ENCODE data around the gene FZR1. TPM values are rescaled to one million over a fixed set of nuclear protein-coding genes. Genes with fewer than 3 reads are reported as not detected.

Gene FZR1
- total RNA-seq, 2 experiments from 2014 or later, result 40.8 to 50.7 TPM

DNA sequence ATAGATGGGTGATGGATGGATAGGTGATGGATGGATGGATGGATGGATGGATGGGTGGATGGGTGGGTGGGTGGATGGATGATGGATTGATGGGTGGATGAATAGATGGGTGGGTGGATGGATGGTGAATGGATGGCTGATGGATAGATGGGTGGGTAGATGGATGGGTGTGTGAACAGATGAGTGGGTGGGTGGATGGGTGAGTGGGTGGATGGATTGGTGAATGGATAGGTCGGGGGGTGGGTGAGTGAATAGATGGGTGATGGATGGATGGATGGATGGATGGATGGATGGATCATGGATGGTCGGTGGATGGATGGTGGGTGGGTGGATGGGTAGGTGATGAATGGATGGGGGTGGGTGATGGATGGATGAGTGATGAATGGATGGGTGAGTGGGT is 29.3 kb upstream of the FZR1 start:
- Mint-ChIP-seq H3K4me1 (peaks cover 9% of the 10 kb centered on the region), H3K36me3 (ENCODE audit: low read depth) (no peaks in the 10 kb centered on the region), H3K27me3 (no peaks in the 10 kb centered on the region), H3K4me3 (no peak overlapping the region), H3K9me3 (ENCODE audit: low read depth) (no peaks in the 10 kb centered on the region), H3K27ac (no peak overlapping the region)
- intact Hi-C loops (cut with DNase I, micrococcal nuclease), result no loop called here
- ChIA-PET POLR2A (no interaction called here), CTCF (no interaction called here)
- DNase-seq (no peak), ATAC-seq (no peak)

DNA sequence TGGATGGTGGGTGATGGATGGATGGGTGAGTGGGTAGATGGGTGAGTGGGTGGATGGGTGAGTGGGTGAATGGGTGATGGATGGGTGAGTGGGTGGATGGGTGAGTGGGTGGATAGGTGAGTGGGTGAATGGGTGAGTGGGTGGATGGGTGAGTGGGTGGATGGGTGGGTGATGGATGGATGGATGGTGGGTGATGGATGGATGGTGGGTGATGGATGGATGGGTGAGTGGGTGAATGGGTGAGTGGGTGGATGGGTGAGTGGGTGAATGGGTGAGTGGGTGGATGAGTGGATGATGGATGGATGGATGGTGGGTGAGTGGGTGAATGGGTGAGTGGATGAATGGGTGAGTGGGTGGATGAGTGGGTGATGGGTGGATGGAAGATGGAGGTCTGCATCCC is 28.6 kb upstream of the FZR1 start:
- POLR2A ChIA-PET, result no interaction called here
- intact Hi-C loops (cut with DNase I, micrococcal nuclease), result no loop called here
- Mint-ChIP-seq H3K36me3 (ENCODE audit: low read depth) (no peaks in the 10 kb centered on the region), H3K27me3 (no peaks in the 10 kb centered on the region), H3K4me3 (no peak overlapping the region), H3K27ac (no peak overlapping the region), H3K4me1 (peaks cover 9% of the 10 kb centered on the region), H3K9me3 (ENCODE audit: low read depth) (no peaks in the 10 kb centered on the region)
- CTCF ChIA-PET, result no interaction called here
- ATAC-seq, result no peak
- no peak for DNase-seq

DNA sequence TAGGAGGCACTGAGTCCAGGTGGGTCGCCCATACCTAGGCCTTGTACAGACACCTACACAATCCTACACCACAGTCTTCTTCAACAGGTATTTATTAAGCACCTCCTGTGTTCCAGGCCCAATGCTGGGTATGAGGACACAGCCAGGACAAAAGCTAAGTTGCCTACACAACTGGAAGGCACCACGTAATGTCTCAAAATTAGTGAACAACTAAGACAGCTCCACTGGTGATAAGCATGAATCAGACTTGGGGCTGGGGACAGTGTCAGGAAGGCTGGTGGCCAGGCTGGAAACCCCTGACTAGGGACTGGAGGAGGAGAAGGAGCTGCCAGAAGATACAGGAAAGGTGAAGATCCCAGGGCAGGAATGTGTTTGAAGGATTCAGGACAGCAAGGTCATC is 28.2 kb upstream of the FZR1 start:
- POLR2A ChIA-PET, result no interaction called here
- no peak for ATAC-seq
- H3K27ac Mint-ChIP-seq, result no peak overlapping the region

DNA sequence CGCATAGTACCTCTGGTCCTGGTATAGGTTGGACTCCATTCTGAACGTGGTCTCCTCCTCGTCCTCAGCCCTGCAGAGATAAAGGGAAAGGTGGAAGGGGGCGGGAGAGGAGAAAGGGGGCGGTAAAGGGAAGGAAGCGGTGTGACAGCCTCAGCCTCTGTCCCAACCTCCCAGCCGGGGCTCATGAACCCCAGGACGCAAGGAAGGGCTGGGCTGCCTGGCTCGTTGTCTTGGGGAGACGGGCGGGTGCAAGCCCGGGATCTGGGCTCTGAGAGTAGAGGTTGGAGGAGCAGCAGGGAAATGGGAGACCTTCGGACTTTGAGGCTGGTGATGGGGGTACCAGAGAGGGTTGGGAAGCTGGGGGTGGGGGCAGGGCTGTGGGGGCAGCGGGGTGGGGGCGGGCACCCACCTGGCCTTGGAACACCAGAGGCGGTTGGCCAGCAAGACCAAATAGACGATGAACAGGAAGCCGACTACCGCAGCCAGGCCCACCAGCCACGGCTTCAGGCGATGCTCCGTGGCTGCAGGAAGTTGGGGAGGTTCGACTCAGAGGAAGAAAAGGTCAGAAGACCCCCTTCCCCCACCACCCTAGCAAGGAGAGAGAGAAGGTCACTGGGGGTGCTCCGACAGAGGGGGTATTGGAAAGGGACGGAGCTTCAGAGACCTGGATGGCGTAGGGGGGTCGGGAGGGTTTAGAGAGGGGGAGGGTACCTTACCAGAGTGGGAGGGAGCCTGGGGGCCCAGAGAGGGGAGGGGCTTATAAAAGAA is 27.5 kb upstream of the FZR1 start:
- ATAC-seq, result no peak
- no peak for DNase-seq
- H3K36me3 Mint-ChIP-seq (ENCODE audit: low read depth), result no peaks in the 10 kb centered on the region
- no peaks in the 10 kb centered on the region for H3K9me3 Mint-ChIP-seq (ENCODE audit: low read depth)
- peaks cover 9% of the 10 kb centered on the region for H3K4me1 Mint-ChIP-seq
- intact Hi-C loops (cut with DNase I, micrococcal nuclease), result loop anchor here in 1 of 2 experiments (1.0 kb wide), 2 partner anchors 193 to 202 kb away; no protein-coding TSS in a partner anchor
- ChIA-PET CTCF (interaction anchor here (1.0 to 1.3 kb wide), 2 partner anchors 10 to 528 kb away, joined by 3 to 5 read pairs; no protein-coding TSS in a partner anchor), POLR2A (interaction anchor here (0.6 to 1.0 kb wide), 2 partner anchors 46 to 203 kb away, joined by 3 read pairs; no protein-coding TSS in a partner anchor)
- H3K27me3 Mint-ChIP-seq, result no peaks in the 10 kb centered on the region
- H3K27ac Mint-ChIP-seq, result no peak overlapping the region
- peak overlapping the region; percentile 11 for H3K4me3 Mint-ChIP-seq

More for the DNA sequence above, 28.2 kb upstream of the FZR1 start:
- H3K36me3 Mint-ChIP-seq (ENCODE audit: low read depth), result no peaks in the 10 kb centered on the region
- H3K4me1 Mint-ChIP-seq, result peaks cover 9% of the 10 kb centered on the region
- no peak for DNase-seq
- intact Hi-C loops (cut with DNase I, micrococcal nuclease), result no loop called here
- no peaks in the 10 kb centered on the region for H3K27me3 Mint-ChIP-seq
- H3K9me3 Mint-ChIP-seq (ENCODE audit: low read depth), result no peaks in the 10 kb centered on the region
- no peak overlapping the region for H3K4me3 Mint-ChIP-seq
- CTCF ChIA-PET, result no interaction called here

DNA sequence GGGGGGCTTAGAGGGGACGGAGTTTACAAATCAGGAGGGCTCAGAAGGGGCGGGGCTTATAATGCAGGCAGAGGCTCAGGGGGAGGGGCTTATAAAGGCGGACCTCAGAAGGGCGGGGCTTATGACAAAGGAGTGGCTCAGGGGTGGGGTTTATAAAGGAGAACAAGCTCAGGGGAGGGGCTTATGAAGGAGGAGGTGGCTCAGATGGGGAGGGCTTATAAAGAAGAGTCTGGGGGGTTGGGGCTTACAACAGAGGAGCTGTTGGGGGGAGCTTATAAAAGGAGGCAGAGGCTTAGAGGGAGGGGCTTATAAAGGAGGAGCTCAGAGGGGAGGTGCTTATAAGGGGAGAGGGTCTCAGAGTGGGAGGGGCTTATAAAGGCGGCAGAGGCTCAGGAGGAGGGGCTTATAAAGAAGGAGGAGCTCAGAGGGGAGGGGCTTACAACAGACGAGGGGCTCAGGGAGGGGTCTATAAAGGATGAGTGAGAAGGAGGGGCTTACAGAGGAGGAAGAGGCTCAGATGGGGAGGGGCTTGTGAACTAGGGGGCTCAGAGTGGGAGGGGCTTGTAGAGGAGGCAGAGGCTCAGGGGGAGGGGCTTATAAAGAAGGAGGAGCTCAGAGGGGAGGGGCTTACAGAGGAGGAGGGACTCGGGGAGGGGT is 26.8 kb upstream of the FZR1 start:
- intact Hi-C loops (cut with DNase I, micrococcal nuclease), result loop anchor here in 1 of 2 experiments (1.0 kb wide), 2 partner anchors 194 to 203 kb away; no protein-coding TSS in a partner anchor

DNA sequence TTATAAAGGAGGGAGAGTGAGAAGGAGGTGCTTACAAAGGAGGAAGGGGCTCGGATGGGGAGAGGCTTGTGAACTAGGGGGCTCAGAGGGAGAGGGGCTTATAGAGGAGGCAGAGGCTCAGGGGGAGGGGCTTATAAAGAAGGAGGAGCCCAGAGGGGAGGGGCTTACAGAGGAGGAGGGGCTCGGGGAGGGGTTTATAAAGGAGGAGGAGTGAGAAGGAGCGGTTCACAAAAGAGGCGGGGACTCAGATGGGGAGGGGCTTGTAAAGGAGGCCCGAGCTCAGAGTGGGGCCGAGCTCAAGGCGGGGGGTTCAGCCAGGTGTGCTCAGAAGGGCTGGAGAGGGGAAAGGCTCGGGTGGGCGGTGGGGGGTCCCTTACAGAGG is 26.3 kb upstream of the FZR1 start:
- no peak overlapping the region for H3K4me3 Mint-ChIP-seq
- no peaks in the 10 kb centered on the region for H3K9me3 Mint-ChIP-seq (ENCODE audit: low read depth)
- ATAC-seq, result peak; percentile 69
- peaks cover 9% of the 10 kb centered on the region for H3K4me1 Mint-ChIP-seq
- intact Hi-C loops (cut with DNase I, micrococcal nuclease), result loop anchor here in 1 of 2 experiments (1.0 kb wide), 2 partner anchors 195 to 204 kb away; no protein-coding TSS in a partner anchor
- ChIA-PET CTCF (interaction anchor here (0.6 to 1.3 kb wide), 5 partner anchors 9 to 529 kb away, joined by 3 to 5 read pairs (median 3); no protein-coding TSS in a partner anchor), POLR2A (interaction anchor here (0.6 to 1.0 kb wide), 3 partner anchors 15 to 204 kb away, joined by 3 to 9 read pairs (median 4); no protein-coding TSS in a partner anchor)
- no peak overlapping the region for H3K27ac Mint-ChIP-seq
- no peaks in the 10 kb centered on the region for H3K36me3 Mint-ChIP-seq (ENCODE audit: low read depth)
- DNase-seq, result peak; percentile 68
- H3K27me3 Mint-ChIP-seq, result no peaks in the 10 kb centered on the region

More for the DNA sequence above, 26.8 kb upstream of the FZR1 start:
- POLR2A ChIA-PET, result interaction anchor here (0.6 to 1.0 kb wide), 4 partner anchors 15 to 204 kb away, joined by 3 to 9 read pairs (median 4); no protein-coding TSS in a partner anchor
- Mint-ChIP-seq H3K36me3 (ENCODE audit: low read depth) (no peaks in the 10 kb centered on the region), H3K27me3 (no peaks in the 10 kb centered on the region), H3K4me1 (peaks cover 9% of the 10 kb centered on the region), H3K4me3 (no peak overlapping the region), H3K27ac (no peak overlapping the region), H3K9me3 (ENCODE audit: low read depth) (no peaks in the 10 kb centered on the region)
- DNase-seq (peak; percentile 68), ATAC-seq (peak; percentile 77)
- CTCF ChIA-PET, result interaction anchor here (0.6 to 1.3 kb wide), 5 partner anchors 9 to 529 kb away, joined by 3 to 5 read pairs (median 3); no protein-coding TSS in a partner anchor

DNA sequence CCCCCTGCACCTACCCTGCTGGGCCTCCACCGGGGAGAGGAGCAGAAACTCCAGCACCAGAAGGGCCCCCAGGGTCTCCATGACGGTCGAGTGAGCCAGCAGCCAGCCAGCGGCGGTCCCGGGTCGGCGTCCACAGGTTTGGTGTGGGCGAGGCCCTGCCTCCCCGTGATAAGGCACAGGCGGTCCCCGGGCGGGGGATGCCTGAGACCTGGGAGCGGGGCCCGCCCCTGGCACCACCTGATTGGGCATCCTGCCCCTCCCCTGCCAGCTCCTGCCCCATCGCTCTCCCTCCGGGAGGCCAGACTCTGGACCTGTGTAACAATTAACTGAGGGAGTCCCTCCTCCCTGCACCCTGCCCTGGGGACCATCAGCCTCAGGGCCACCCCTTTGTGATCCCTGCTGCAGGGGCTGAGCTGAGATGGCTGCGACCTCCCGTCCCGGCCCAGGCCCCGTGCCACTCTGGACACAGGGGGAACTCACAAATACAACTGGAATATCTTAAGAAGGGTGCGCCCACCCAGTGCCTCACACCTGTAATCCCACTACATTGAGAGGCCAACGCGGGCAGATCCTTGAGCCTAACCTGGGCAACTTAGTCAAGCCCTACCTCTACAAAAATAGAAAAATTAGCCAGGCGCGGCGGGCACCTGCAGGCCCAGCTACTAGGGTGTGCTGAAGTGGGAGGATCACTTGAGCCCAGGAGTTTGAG is 25.6 kb upstream of the FZR1 start, which contains the start of gene SMIM24:
TSS of gene SMIM24 (minus strand) at position 143 of the 709 bp plus-strand sequence. CDS start at position 81, 62 bp downstream.
- intact Hi-C loops (cut with DNase I, micrococcal nuclease), result no loop called here
- DNase-seq (no peak), ATAC-seq (no peak)
- ChIA-PET POLR2A (no interaction called here), CTCF (interaction anchor here (1.1 kb wide), 1 partner anchor 51 kb away, joined by 3 read pairs; no protein-coding TSS in a partner anchor)
- Mint-ChIP-seq H3K36me3 (ENCODE audit: low read depth) (no peaks in the 10 kb centered on the region), H3K9me3 (ENCODE audit: low read depth) (no peaks in the 10 kb centered on the region), H3K27me3 (no peaks in the 10 kb centered on the region), H3K27ac (no peak within 1 kb of the TSS), H3K4me3 (no peak within 1 kb of the TSS), H3K4me1 (peaks cover 9% of the 10 kb centered on the region)

DNA sequence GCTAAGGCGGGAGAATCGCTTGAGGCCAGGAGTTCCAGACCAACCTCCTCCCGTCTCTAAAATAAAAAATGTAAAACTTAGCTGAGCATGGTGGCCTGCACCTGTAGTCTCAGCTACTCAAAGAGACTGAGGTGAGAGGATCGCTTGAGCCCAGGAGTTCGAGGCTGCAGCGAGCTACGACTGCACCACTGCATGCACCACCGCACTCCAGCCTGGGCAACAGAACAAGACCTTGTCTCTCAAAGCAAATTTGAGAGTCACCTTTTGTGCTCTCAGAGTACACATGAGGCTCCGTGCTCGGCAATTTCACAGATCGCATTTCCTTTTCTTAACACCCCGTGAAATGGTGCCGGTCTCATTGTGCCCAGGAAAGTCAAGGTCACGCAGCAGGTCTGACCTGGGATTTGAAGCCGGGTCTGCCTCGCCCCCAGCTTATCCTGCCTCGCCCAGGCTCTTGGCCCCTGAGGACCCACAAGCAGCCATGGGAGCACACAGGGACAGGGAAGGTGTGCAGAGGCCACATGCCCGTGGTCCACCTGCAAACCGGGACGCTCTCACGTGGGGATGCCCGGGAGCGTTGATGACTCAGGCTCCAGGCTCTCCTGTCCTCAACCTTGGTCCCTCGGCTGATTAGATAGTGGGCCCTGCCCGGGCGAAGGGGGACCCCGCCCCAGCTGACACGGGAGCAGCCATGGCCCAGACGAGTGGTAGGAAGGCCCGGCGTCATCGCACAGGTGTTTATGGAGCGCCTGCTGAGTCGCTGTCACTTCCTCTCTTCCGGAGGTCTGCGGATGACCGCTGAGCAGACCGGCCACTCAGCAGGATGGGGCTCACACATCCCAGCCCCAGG is 24.6 kb upstream of the FZR1 start:
- Mint-ChIP-seq H3K4me1 (peaks cover 9% of the 10 kb centered on the region), H3K9me3 (ENCODE audit: low read depth) (no peaks in the 10 kb centered on the region), H3K27me3 (no peaks in the 10 kb centered on the region), H3K27ac (no peak overlapping the region), H3K36me3 (ENCODE audit: low read depth) (no peaks in the 10 kb centered on the region), H3K4me3 (no peak overlapping the region)
- DNase-seq (no peak), ATAC-seq (no peak)
- intact Hi-C loops (cut with DNase I, micrococcal nuclease), result no loop called here
- POLR2A ChIA-PET, result no interaction called here
- CTCF ChIA-PET, result interaction anchor here (1.4 kb wide), 1 partner anchor 180 kb away, joined by 3 read pairs; no protein-coding TSS in a partner anchor

DNA sequence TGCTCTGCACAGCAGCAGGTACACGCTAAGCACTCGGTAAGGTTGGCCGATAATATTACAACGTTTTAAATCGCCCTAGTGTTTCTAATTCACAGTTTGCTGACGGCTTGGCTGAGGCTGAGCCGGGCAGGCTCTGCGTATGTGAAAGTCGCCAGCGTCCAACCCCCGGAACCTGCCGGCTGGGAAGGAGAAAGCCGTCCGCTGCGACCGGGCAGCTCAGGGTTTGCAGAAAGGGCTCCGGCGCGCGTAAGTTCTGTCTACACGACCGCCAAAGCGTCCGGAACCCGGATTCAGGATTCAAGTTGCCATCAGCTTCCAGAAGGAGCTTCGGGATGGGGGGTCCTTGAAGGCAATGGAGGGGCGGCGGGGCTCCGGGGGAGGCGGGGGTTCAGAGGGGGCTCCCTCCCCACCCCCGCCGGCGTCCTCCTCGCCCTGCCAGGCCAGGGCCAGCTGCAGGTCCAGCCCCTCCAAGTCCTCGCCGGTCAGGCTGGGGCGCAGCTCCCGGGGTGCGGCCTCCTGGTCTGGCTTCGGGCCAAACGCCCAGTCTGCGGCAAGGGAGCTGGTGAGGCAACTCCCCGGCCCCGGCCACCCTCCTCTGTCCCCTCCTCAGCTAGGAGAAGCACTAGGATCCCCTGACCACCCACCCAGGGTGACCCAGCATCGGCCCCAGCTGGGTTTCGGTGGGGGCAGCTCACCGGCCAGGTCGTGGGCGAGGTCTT is 23.4 kb upstream of the FZR1 start:
- H3K9me3 Mint-ChIP-seq (ENCODE audit: low read depth), result no peaks in the 10 kb centered on the region
- H3K27ac Mint-ChIP-seq, result no peak overlapping the region
- no peaks in the 10 kb centered on the region for H3K27me3 Mint-ChIP-seq
- DNase-seq (no peak), ATAC-seq (no peak)
- POLR2A ChIA-PET, result no interaction called here
- no peak overlapping the region for H3K4me3 Mint-ChIP-seq
- peaks cover 9% of the 10 kb centered on the region for H3K4me1 Mint-ChIP-seq
- H3K36me3 Mint-ChIP-seq (ENCODE audit: low read depth), result peaks cover 3% of the 10 kb centered on the region
- intact Hi-C loops (cut with DNase I, micrococcal nuclease), result no loop called here
- CTCF ChIA-PET, result interaction anchor here (1.4 to 4.0 kb wide), 3 partner anchors 156 to 181 kb away, joined by 3 to 15 read pairs (median 13); no protein-coding TSS in a partner anchor

DNA sequence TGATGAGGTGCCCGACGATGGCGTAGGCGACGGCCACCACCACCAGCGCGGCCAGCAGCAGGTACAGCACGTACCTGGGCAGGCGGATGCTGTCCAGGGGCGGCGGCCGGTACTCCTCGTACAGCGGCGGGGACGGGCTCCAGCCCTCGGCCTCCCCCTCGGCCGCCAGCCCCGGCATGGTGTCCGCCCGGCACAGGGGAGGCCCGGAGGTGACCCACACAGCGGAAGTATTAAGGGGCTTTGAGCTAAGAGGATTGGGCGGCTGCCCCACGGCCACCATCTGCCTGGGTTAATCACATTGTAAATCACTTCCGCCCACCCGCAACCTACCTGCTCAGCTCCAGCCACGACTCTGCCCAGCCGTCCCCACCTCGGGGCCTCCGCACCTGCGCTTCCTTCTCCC is 22.9 kb upstream of the FZR1 start, which contains the start of gene SMIM44:
TSS of gene SMIM44 (minus strand) at position 216 of the 403 bp plus-strand sequence. CDS start at position 178, 38 bp downstream.
- no peaks in the 10 kb centered on the region for H3K27me3 Mint-ChIP-seq
- ChIA-PET POLR2A (no interaction called here), CTCF (interaction anchor here (1.2 to 4.0 kb wide), 3 partner anchors 12 to 179 kb away, joined by 3 to 15 read pairs (median 13); no protein-coding TSS in a partner anchor)
- intact Hi-C loops (cut with DNase I, micrococcal nuclease), result no loop called here
- H3K4me3 Mint-ChIP-seq, result no peak within 1 kb of the TSS
- H3K27ac Mint-ChIP-seq, result no peak within 1 kb of the TSS
- DNase-seq (no peak), ATAC-seq (no peak)
- no peaks in the 10 kb centered on the region for H3K9me3 Mint-ChIP-seq (ENCODE audit: low read depth)
- H3K4me1 Mint-ChIP-seq, result peaks cover 5% of the 10 kb centered on the region
- peaks cover 7% of the 10 kb centered on the region for H3K36me3 Mint-ChIP-seq (ENCODE audit: low read depth)

Data from activated CD4-positive, alpha-beta T cell treated with anti-CD3 and anti-CD28 coated beads for 36 hours (primary cell).